Kidney (tissue), 14 donors: ENCODE measurements around the gene ABTB2. TPM values are rescaled to one million over a fixed set of nuclear protein-coding genes. Genes with fewer than 3 reads are reported as not detected.

Experiments used
- DNase-seq, 5 donors: peaks; one replicate each; pipeline ENCODE4 v3.0.0-alpha.2; 2013 to 2020
- FAIRE-seq: peaks from 2 replicates; lab custom pipeline; 2012; peaks lifted over from hg19 to GRCh38; lab: Jason Lieb, UNC
- H3K27ac ChIP-seq, 2 donors: one replicate each; pipeline ENCODE4 v1.7.0; 2013; ENCODE audit warnings: low read depth in 2 of 2, low read length in 2 of 2, inconsistent platforms in 1 of 2
- H3K27me3 ChIP-seq: one replicate; pipeline ENCODE4 v1.7.1; 2013; ENCODE audit warnings: low read length, inconsistent platforms; ENCODE audit not compliant: control insufficient read depth, insufficient read depth
- H3K36me3 ChIP-seq, 3 donors: one replicate each; pipeline versions ENCODE4 v1.7.0 to v1.7.1; 2013; ENCODE audit warnings: low read length in 3 of 3, control low read depth in 1 of 3, inconsistent platforms in 1 of 3; ENCODE audit not compliant: insufficient read depth in 3 of 3, control insufficient read depth in 2 of 3
- H3K4me1 ChIP-seq, 3 donors: one replicate each; pipeline versions ENCODE4 v1.7.0 to v1.7.1; 2013; ENCODE audit warnings: low read length in 3 of 3, inconsistent platforms in 1 of 3, low read depth in 1 of 3; ENCODE audit not compliant: control insufficient read depth in 2 of 3, insufficient read depth in 2 of 3
- H3K4me3 ChIP-seq, 3 donors: one replicate each; pipeline versions ENCODE4 v1.7.0 to v1.8.1; 2013; ENCODE audit warnings: low read length in 3 of 3, control low read depth in 1 of 3, inconsistent platforms in 1 of 3
- H3K9ac ChIP-seq, 3 donors: one replicate each; pipeline versions ENCODE4 v1.7.0 to v1.7.1; 2013; ENCODE audit warnings: low read length in 3 of 3, control low read depth in 1 of 3, inconsistent platforms in 1 of 3
- H3K9me3 ChIP-seq, 3 donors: one replicate each; pipeline versions ENCODE4 v1.7.0 to v1.7.1; 2013; ENCODE audit warnings: low read length in 3 of 3, control low read depth in 1 of 3, inconsistent platforms in 1 of 3; ENCODE audit not compliant: control insufficient read depth in 2 of 3, insufficient read depth in 1 of 3
- CTCF ChIP-seq: IDR thresholded peaks from 3 replicates; pipeline ENCODE4 v1.5.1; 2012; ENCODE audit warnings: mild to moderate bottlenecking, moderate library complexity, borderline replicate concordance; ENCODE audit not compliant: insufficient read depth; ENCODE audit errors: extremely low read depth
- intact Hi-C: fragments of 100-400 bp; cut with DNase I; formaldehyde crosslinking; loops from one replicate; pipeline ENCODE4 v1.11.1; 2022
- polyA plus RNA-seq: library from polyadenylated mRNA; stranded (reverse); fragments of 350-450 nt; fragmentation: Illumina TruSeq; extraction: RNeasy Lipid Tissue Mini Kit (QIAGEN cat#74804); gene quantifications from one replicate; pipeline ENCODE4 v1.2.3, GENCODE V29; 2014; ENCODE audit warnings: low read depth, low replicate concordance; ENCODE audit not compliant: insufficient read depth
- total RNA-seq: library from RNA; stranded (reverse); fragmentation: NEBNext Ultra II Directional; extraction: Animal tissue kit (Norgen Biotek cat#: 25700); gene quantifications from one replicate; pipeline ENCODE4 v1.2.1, GENCODE V29; 2021
- donor health status: control.
- donor health status: control.
- donor health status: control.
- donor health status: control.
- donor health status: control.
- donor health status: DM: yes; HTN: yes; CAD: no.
- donor health status: Normal renal cell carcinoma (clear cell type).

Gene ABTB2
- total and polyA plus RNA-seq, 2 donors from 2014 or later, result 7.6 to 22.1 TPM

- Histone ChIP-seq H3K27ac (no peak overlapping the region), H3K9ac (no peak overlapping the region), H3K9me3 (no peaks in the 10 kb centered on the region), H3K27me3 (no peaks in the 10 kb centered on the region), H3K4me3 (no peak overlapping the region), H3K4me1 (peaks cover 0 to 4% (median 0%) of the 10 kb centered on the region in 3 donors), H3K36me3 (peaks cover 0 to 18% (median 3%) of the 10 kb centered on the region in 3 donors)
- intact Hi-C loops, result no loop called here
- no peak for FAIRE-seq
- TF ChIP-seq CTCF, result no peak
- DNase-seq, result no peak
Measured at GRCh38 chr11:34160791-34161190, 197.0 kb downstream of the ABTB2 start.

DNA sequence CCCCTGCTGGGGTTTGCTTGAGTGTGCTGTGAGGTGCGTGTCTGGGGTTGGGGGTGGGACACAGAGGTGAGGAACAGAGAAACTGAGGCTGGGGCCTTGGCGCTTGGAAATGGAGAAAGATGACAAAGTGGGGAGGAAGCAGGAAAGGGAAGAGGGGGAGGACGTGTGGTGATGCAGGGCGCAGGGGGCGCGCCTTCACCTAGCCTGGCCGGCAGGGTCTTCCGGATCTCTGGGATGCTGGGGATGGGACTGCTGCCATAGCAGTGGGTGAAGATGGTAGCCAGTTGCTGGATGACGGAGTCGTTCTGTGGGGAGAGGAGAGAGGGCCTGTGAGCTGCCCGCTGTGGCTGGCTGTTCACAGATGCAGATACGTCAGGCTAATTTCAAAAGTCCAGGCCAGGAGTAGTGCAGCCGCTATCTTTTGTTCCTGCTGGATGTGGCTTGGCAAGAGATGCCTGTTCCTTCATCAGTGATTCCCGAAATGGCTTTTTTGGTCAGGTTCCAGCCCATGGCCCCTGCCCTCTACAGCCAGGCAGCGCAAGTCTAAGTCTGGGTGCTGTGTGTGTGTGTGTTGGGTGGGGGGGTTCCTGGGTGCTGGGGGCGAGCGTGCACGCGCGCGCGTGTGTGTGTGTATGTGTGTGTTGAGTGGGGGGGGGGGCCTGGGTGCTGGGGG is 197.6 kb downstream of the ABTB2 start:
- Histone ChIP-seq H3K4me1 (peaks cover 0 to 4% (median 0%) of the 10 kb centered on the region in 3 donors), H3K9ac (no peak overlapping the region), H3K36me3 (peaks cover 0 to 16% (median 3%) of the 10 kb centered on the region in 3 donors), H3K27me3 (no peaks in the 10 kb centered on the region), H3K27ac (no peak overlapping the region), H3K4me3 (no peak overlapping the region), H3K9me3 (no peaks in the 10 kb centered on the region)
- no peak for DNase-seq
- intact Hi-C loops, result no loop called here
- no peak for TF ChIP-seq CTCF
- no peak for FAIRE-seq

DNA sequence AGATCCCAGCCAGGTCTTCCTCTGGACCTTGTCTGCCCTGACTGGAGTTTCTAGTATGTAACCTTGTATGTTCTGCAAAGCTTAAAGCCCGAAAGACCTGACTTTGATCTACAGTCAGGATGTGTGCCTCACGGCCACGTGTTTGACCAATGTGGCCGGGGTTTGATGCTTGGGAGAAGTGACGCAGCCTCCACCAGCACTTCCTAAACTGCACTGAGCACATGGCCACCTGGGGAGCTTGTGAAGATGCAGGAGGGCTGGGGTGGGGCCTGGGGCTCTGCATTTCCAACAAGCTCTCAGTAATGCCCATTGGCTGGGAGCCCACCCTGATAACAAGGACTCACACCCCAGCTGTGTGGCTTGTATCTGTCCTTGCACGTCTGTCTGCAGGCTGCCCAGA is 199.1 kb downstream of the ABTB2 start:
- H3K4me1 ChIP-seq, result peaks cover 0 to 4% (median 0%) of the 10 kb centered on the region in 3 donors
- H3K36me3 ChIP-seq, result peaks cover 0 to 16% (median 0%) of the 10 kb centered on the region in 3 donors
- no peak for DNase-seq
- no peak overlapping the region for H3K9ac ChIP-seq
- H3K9me3 ChIP-seq, result no peaks in the 10 kb centered on the region
- intact Hi-C loops, result no loop called here
- no peak overlapping the region for H3K4me3 ChIP-seq
- no peaks in the 10 kb centered on the region for H3K27me3 ChIP-seq
- no peak for TF ChIP-seq CTCF
- no peak overlapping the region for H3K27ac ChIP-seq
- no peak for FAIRE-seq
